ENCODE data around the gene DNMT1. TPM values are rescaled to one million over a fixed set of nuclear protein-coding genes. Genes with fewer than 3 reads are reported as not detected.

The DNMT1 gene
- total and polyA plus RNA-seq, 2 donors (not counting 1 experiment from before 2014, with no cell fraction given): 53.0 to 119 TPM

GRCh38 chr19:10118960-10119359, 75.8 kb downstream of the DNMT1 start:
- Histone ChIP-seq H3K9ac (ENCODE audit: low read length) (peak overlapping the region; percentile 98), H4K20me1 (ENCODE audit: control insufficient read depth, insufficient read depth, low read length, poor library complexity, severe bottlenecking) (peaks cover 54% of the 10 kb centered on the region), H3K4me2 (replicated peaks; ENCODE audit: low read depth, low read length, poor library complexity, severe bottlenecking) (peak overlapping the region; percentile 98), H2AFZ (ENCODE audit: insufficient read depth, low read depth, low read length, poor library complexity, severe bottlenecking) (peak overlapping the region; percentile 97), H3K27ac (ENCODE audit: low read length in 2 of 2) (peak overlapping the region; percentile 62 to 85), H3K4me1 (ENCODE audit: control insufficient read depth in 2 of 2, insufficient read depth in 2 of 2, low read length in 2 of 2) (peaks cover 9 to 19% of the 10 kb centered on the region in 2 donors), H3K4me3 (ENCODE audit: control extremely low read depth in 1 of 5, extremely low read depth in 1 of 5, insufficient read depth in 1 of 5, low read depth in 2 of 5, low read length in 4 of 5) (peak overlapping the region in 4 of 5 experiments; percentile 94 to 98 (median 96)), H3K27me3 (replicated peaks in 1 of 4; ENCODE audit: control extremely low read depth in 1 of 4, control insufficient read depth in 3 of 4, insufficient read depth in 4 of 4, low read length in 3 of 4) (no peaks in the 10 kb centered on the region), H3K79me2 (ENCODE audit: control insufficient read depth, insufficient read depth, low read length) (peaks cover 33% of the 10 kb centered on the region), H3K36me3 (replicated peaks in 1 of 2; ENCODE audit: control extremely low read depth in 1 of 2, control insufficient read depth in 1 of 2, extremely low read depth in 1 of 2, insufficient read depth in 2 of 2, low read length in 1 of 2) (peaks cover 0 to 35% of the 10 kb centered on the region in 2 experiments), H3K9me3 (ENCODE audit: control extremely low read depth in 1 of 3, control insufficient read depth in 2 of 3, insufficient read depth in 1 of 3, low read length in 2 of 3) (peaks cover 0 to 2% (median 0%) of the 10 kb centered on the region in 3 donors)
- intact Hi-C loops (cut with micrococcal nuclease): loop anchor here (1.0 to 2.0 kb wide), 2 partner anchors 76 to 132 kb away; partner anchors contain the start of gene DNMT1
- H3K27me3 Mint-ChIP-seq: no peaks in the 10 kb centered on the region
- CTCF ChIA-PET: interaction anchor here (1.2 to 15.9 kb wide), 3 partner anchors 17 to 131 kb away, joined by 3 to 263 read pairs (median 4); partner anchors contain the start of genes ANGPTL6 and PPAN
- peak; percentile 35 for DNase-seq
- peak overlapping the region; percentile 80 for H3K27ac Mint-ChIP-seq
- H3K9me3 Mint-ChIP-seq (ENCODE audit: insufficient read depth): no peaks in the 10 kb centered on the region
- TF ChIP-seq CTCF (IDR thresholded peaks at IDR 0.05): no peak
- no peak for TF ChIP-seq EZH2 (IDR thresholded peaks at IDR 0.05; ENCODE audit: borderline replicate concordance, insufficient read depth, low read depth, low read length, poor library complexity, severe bottlenecking)
- 45% methylated on average over 9 of the region's 12 CpGs for whole genome bisulfite sequencing (ENCODE audit: insufficient coverage)
- no peak for ATAC-seq (ENCODE audit: low read depth)
- H3K4me3 Mint-ChIP-seq: peak overlapping the region; percentile 92
- POLR2A ChIA-PET: interaction anchor here (0.8 kb wide), 1 partner anchor 117 kb away, joined by 3 read pairs; no protein-coding TSS in a partner anchor
- peaks cover 28% of the 10 kb centered on the region for H3K4me1 Mint-ChIP-seq

DNA sequence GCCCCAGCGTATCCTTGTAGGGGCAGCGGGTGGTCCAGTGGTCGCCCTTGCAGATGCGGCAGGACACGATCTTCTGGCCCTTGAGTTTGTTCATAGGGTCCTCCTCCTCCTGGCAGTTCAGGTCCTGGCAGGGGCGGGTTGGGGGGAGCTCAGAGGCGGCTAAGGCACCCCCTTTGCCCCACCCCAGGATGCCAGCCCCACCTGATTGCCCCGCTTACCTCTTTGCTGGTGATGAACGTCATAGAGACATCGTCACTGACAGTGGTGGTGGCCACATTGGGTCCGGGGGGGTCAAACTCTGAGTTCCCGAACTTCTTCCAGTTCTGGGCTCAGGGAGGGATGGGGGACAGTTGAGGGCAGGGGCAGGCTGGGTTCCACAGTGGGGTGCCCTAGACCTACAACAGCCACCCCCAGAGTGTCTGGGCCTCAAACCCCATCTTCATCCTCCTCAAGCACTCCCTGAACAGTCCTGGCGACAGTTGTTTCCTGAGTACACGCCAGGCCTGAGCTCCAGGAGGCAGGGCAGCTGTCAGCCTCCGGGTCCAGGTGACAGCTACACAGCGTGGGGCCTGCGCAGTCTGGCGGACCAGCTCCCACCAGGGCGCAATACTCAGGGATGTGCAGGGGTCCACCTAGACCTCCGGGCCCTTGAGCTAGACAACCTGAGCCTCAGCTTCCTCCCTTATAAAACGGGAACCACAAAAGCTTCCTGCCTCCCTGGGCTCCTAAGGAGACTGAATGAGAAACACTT, 77.7 kb downstream of the DNMT1 start:
- Histone ChIP-seq H3K4me3 (ENCODE audit: control extremely low read depth in 1 of 5, extremely low read depth in 1 of 5, insufficient read depth in 1 of 5, low read depth in 2 of 5, low read length in 4 of 5) (no peak overlapping the region), H3K36me3 (replicated peaks in 1 of 2; ENCODE audit: control extremely low read depth in 1 of 2, control insufficient read depth in 1 of 2, extremely low read depth in 1 of 2, insufficient read depth in 2 of 2, low read length in 1 of 2) (peaks cover 0 to 35% of the 10 kb centered on the region in 2 experiments), H3K9me3 (ENCODE audit: control extremely low read depth in 1 of 3, control insufficient read depth in 2 of 3, insufficient read depth in 1 of 3, low read length in 2 of 3) (peaks cover 0 to 6% (median 0%) of the 10 kb centered on the region in 3 donors), H3K4me2 (replicated peaks; ENCODE audit: low read depth, low read length, poor library complexity, severe bottlenecking) (no peak overlapping the region), H3K4me1 (ENCODE audit: control insufficient read depth in 2 of 2, insufficient read depth in 2 of 2, low read length in 2 of 2) (peaks cover 23 to 30% of the 10 kb centered on the region in 2 donors), H3K27me3 (replicated peaks in 1 of 4; ENCODE audit: control extremely low read depth in 1 of 4, control insufficient read depth in 3 of 4, insufficient read depth in 4 of 4, low read length in 3 of 4) (no peaks in the 10 kb centered on the region), H4K20me1 (ENCODE audit: control insufficient read depth, insufficient read depth, low read length, poor library complexity, severe bottlenecking) (peaks cover 67% of the 10 kb centered on the region), H3K79me2 (ENCODE audit: control insufficient read depth, insufficient read depth, low read length) (peaks cover 33% of the 10 kb centered on the region), H3K9ac (ENCODE audit: low read length) (no peak overlapping the region), H3K27ac (ENCODE audit: low read length in 2 of 2) (no peak overlapping the region), H2AFZ (ENCODE audit: insufficient read depth, low read depth, low read length, poor library complexity, severe bottlenecking) (no peak overlapping the region)
- Mint-ChIP-seq H3K4me1 (peaks cover 37% of the 10 kb centered on the region), H3K27me3 (no peaks in the 10 kb centered on the region), H3K4me3 (no peak overlapping the region), H3K27ac (peak overlapping the region; percentile 37), H3K9me3 (ENCODE audit: insufficient read depth) (no peaks in the 10 kb centered on the region)
- CTCF ChIA-PET: interaction anchor here (0.5 to 15.9 kb wide), 5 partner anchors 15 to 953 kb away, joined by 3 to 263 read pairs (median 3); partner anchors contain the start of genes ANGPTL6 and PPAN
- TF ChIP-seq CTCF (IDR thresholded peaks at IDR 0.05) (no peak), EZH2 (IDR thresholded peaks at IDR 0.05; ENCODE audit: borderline replicate concordance, insufficient read depth, low read depth, low read length, poor library complexity, severe bottlenecking) (no peak)
- intact Hi-C loops (cut with micrococcal nuclease): no loop called here
- ATAC-seq (ENCODE audit: low read depth) (no peak), DNase-seq (no peak)
- 96% methylated on average over 17 of the region's 21 CpGs for WGBS (ENCODE audit: insufficient coverage)
- POLR2A ChIA-PET: no interaction called here
